K562 (cell line): ENCODE results near the gene AKAP6.

ENCODE experiments used
- ELF4 ChIP-seq: fragments of 450-650 bp; formaldehyde crosslinking; IDR thresholded peaks from 2 replicates; pipeline ENCODE4 v1.4.0; 2022; ENCODE audit warnings: missing genetic modification characterization
- EZH2 ChIP-seq: IDR thresholded peaks from 2 replicates; pipeline ENCODE4 v1.6.1; 2012; ENCODE audit warnings: low read depth, mild to moderate bottlenecking, inconsistent platforms, low read length, borderline replicate concordance
- HNRNPLL ChIP-seq: fragments of 200-400 bp; formaldehyde crosslinking; IDR thresholded peaks from 2 replicates; pipeline ENCODE4 v1.6.1; 2017; ENCODE audit warnings: low read length, low read depth, mild to moderate bottlenecking; ENCODE audit not compliant: poor library complexity, severe bottlenecking
- POLR2A ChIP-seq: fragments of 450-650 bp; conservative IDR thresholded peaks from 2 replicates; pipeline ENCODE4 v1.6.1; 2016
- SP1 ChIP-seq: sonication (generic); formaldehyde crosslinking; IDR thresholded peaks from 2 replicates; pipeline ENCODE4 v1.8.1; 2022; ENCODE audit warnings: mild to moderate bottlenecking, missing genetic modification reagents
- SREBF2 ChIP-seq: sonication (generic); formaldehyde crosslinking; IDR thresholded peaks from 2 replicates; pipeline ENCODE4 v1.4.0; 2020; ENCODE audit warnings: mild to moderate bottlenecking, missing genetic modification reagents
- ZNF695 ChIP-seq: fragments of 450-650 bp; formaldehyde crosslinking; IDR thresholded peaks from 2 replicates; pipeline ENCODE4 v1.4.0; 2020; ENCODE audit warnings: mild to moderate bottlenecking, moderate library complexity
- TF ChIP-seq, protein P1 (sequence below): fragments of 250-450 bp; sonication (Bioruptor Pico); IDR thresholded peaks from 2 replicates; pipeline ENCODE4 v1.4.0; 2020; ENCODE audit warnings: borderline replicate concordance
- TF ChIP-seq, protein P2 (sequence below): fragments of 200-600 bp; sonication (generic); IDR thresholded peaks from one replicate; pipeline ENCODE4 v1.6.1; 2012; ENCODE audit warnings: mild to moderate bottlenecking, low read depth, low read length, inconsistent platforms
- TF ChIP-seq, protein P3 (sequence below), 3 experiments: IDR thresholded peaks in 2 of 3; conservative IDR thresholded peaks in 1 of 3; 2 replicates each; pipeline ENCODE4 v1.5.1; 2011 to 2012; ENCODE audit warnings: low read length in 3 of 3, mild to moderate bottlenecking in 3 of 3, control low read depth in 2 of 3, improper control_type of control experiment in 1 of 3, inconsistent platforms in 1 of 3, low read depth in 1 of 3, mixed read lengths in 1 of 3, moderate library complexity in 1 of 3; ENCODE audit not compliant: insufficient read depth in 2 of 3
- TF ChIP-seq, protein P4 (sequence below): sonication (generic); formaldehyde crosslinking; IDR thresholded peaks from 2 replicates; pipeline ENCODE4 v1.8.1; 2022; ENCODE audit warnings: missing genetic modification reagents

DNA sequence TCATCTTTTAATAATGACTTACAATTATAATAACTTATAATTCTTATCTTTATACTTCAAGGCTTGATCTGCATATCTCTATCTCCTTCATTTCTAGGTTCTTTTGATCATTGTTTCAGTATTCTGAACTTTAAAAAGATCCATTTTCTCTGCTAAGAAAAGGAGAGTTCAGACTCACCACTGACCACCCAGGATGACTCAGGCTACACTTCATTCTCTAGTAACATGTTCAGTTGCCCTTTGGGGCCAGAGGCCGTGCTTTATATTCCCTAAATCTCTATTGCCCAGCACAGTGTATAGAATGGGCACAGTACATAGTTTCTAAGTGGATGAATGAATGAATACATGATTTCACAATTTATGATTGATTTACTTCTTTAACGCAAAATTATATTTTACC lies 268.7 kb downstream of the AKAP6 start:
- TF ChIP-seq EZH2, result no peak
- no peak for TF ChIP-seq SP1 (CRISPR knock-in tag)
- TF ChIP-seq, protein P1, sequence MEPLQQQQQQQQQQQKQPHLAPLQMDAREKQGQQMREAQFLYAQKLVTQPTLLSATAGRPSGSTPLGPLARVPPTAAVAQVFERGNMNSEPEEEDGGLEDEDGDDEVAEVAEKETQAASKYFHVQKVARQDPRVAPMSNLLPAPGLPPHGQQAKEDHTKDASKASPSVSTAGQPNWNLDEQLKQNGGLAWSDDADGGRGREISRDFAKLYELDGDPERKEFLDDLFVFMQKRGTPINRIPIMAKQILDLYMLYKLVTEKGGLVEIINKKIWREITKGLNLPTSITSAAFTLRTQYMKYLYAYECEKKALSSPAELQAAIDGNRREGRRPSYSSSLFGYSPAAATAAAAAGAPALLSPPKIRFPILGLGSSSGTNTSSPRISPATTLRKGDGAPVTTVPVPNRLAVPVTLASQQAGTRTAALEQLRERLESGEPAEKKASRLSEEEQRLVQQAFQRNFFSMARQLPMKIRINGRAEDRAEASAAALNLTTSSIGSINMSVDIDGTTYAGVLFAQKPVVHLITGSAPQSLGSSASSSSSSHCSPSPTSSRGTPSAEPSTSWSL (CRISPR knock-in tag), result no peak
- TF ChIP-seq, protein P2, sequence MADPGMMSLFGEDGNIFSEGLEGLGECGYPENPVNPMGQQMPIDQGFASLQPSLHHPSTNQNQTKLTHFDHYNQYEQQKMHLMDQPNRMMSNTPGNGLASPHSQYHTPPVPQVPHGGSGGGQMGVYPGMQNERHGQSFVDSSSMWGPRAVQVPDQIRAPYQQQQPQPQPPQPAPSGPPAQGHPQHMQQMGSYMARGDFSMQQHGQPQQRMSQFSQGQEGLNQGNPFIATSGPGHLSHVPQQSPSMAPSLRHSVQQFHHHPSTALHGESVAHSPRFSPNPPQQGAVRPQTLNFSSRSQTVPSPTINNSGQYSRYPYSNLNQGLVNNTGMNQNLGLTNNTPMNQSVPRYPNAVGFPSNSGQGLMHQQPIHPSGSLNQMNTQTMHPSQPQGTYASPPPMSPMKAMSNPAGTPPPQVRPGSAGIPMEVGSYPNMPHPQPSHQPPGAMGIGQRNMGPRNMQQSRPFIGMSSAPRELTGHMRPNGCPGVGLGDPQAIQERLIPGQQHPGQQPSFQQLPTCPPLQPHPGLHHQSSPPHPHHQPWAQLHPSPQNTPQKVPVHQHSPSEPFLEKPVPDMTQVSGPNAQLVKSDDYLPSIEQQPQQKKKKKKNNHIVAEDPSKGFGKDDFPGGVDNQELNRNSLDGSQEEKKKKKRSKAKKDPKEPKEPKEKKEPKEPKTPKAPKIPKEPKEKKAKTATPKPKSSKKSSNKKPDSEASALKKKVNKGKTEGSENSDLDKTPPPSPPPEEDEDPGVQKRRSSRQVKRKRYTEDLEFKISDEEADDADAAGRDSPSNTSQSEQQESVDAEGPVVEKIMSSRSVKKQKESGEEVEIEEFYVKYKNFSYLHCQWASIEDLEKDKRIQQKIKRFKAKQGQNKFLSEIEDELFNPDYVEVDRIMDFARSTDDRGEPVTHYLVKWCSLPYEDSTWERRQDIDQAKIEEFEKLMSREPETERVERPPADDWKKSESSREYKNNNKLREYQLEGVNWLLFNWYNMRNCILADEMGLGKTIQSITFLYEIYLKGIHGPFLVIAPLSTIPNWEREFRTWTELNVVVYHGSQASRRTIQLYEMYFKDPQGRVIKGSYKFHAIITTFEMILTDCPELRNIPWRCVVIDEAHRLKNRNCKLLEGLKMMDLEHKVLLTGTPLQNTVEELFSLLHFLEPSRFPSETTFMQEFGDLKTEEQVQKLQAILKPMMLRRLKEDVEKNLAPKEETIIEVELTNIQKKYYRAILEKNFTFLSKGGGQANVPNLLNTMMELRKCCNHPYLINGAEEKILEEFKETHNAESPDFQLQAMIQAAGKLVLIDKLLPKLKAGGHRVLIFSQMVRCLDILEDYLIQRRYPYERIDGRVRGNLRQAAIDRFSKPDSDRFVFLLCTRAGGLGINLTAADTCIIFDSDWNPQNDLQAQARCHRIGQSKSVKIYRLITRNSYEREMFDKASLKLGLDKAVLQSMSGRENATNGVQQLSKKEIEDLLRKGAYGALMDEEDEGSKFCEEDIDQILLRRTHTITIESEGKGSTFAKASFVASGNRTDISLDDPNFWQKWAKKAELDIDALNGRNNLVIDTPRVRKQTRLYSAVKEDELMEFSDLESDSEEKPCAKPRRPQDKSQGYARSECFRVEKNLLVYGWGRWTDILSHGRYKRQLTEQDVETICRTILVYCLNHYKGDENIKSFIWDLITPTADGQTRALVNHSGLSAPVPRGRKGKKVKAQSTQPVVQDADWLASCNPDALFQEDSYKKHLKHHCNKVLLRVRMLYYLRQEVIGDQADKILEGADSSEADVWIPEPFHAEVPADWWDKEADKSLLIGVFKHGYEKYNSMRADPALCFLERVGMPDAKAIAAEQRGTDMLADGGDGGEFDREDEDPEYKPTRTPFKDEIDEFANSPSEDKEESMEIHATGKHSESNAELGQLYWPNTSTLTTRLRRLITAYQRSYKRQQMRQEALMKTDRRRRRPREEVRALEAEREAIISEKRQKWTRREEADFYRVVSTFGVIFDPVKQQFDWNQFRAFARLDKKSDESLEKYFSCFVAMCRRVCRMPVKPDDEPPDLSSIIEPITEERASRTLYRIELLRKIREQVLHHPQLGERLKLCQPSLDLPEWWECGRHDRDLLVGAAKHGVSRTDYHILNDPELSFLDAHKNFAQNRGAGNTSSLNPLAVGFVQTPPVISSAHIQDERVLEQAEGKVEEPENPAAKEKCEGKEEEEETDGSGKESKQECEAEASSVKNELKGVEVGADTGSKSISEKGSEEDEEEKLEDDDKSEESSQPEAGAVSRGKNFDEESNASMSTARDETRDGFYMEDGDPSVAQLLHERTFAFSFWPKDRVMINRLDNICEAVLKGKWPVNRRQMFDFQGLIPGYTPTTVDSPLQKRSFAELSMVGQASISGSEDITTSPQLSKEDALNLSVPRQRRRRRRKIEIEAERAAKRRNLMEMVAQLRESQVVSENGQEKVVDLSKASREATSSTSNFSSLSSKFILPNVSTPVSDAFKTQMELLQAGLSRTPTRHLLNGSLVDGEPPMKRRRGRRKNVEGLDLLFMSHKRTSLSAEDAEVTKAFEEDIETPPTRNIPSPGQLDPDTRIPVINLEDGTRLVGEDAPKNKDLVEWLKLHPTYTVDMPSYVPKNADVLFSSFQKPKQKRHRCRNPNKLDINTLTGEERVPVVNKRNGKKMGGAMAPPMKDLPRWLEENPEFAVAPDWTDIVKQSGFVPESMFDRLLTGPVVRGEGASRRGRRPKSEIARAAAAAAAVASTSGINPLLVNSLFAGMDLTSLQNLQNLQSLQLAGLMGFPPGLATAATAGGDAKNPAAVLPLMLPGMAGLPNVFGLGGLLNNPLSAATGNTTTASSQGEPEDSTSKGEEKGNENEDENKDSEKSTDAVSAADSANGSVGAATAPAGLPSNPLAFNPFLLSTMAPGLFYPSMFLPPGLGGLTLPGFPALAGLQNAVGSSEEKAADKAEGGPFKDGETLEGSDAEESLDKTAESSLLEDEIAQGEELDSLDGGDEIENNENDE, result no peak
- TF ChIP-seq, protein P3, sequence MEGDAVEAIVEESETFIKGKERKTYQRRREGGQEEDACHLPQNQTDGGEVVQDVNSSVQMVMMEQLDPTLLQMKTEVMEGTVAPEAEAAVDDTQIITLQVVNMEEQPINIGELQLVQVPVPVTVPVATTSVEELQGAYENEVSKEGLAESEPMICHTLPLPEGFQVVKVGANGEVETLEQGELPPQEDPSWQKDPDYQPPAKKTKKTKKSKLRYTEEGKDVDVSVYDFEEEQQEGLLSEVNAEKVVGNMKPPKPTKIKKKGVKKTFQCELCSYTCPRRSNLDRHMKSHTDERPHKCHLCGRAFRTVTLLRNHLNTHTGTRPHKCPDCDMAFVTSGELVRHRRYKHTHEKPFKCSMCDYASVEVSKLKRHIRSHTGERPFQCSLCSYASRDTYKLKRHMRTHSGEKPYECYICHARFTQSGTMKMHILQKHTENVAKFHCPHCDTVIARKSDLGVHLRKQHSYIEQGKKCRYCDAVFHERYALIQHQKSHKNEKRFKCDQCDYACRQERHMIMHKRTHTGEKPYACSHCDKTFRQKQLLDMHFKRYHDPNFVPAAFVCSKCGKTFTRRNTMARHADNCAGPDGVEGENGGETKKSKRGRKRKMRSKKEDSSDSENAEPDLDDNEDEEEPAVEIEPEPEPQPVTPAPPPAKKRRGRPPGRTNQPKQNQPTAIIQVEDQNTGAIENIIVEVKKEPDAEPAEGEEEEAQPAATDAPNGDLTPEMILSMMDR (IDR thresholded peaks at IDR 0.05 in 2 of 3, conservative IDR thresholded peaks at IDR 0.05 in 1 of 3; ENCODE audit: insufficient read depth in 2 of 3, low read depth in 1 of 3, low read length in 3 of 3), result no peak
- TF ChIP-seq POLR2A, result no peak
- TF ChIP-seq HNRNPLL, result no peak
- no peak for TF ChIP-seq ZNF695 (CRISPR knock-in tag)
- TF ChIP-seq SREBF2 (CRISPR knock-in tag), result no peak
- TF ChIP-seq ELF4, result no peak
- TF ChIP-seq, protein P4, sequence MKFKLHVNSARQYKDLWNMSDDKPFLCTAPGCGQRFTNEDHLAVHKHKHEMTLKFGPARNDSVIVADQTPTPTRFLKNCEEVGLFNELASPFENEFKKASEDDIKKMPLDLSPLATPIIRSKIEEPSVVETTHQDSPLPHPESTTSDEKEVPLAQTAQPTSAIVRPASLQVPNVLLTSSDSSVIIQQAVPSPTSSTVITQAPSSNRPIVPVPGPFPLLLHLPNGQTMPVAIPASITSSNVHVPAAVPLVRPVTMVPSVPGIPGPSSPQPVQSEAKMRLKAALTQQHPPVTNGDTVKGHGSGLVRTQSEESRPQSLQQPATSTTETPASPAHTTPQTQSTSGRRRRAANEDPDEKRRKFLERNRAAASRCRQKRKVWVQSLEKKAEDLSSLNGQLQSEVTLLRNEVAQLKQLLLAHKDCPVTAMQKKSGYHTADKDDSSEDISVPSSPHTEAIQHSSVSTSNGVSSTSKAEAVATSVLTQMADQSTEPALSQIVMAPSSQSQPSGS, result no peak
